ENCODE data around the gene SFXN3.

DNA sequence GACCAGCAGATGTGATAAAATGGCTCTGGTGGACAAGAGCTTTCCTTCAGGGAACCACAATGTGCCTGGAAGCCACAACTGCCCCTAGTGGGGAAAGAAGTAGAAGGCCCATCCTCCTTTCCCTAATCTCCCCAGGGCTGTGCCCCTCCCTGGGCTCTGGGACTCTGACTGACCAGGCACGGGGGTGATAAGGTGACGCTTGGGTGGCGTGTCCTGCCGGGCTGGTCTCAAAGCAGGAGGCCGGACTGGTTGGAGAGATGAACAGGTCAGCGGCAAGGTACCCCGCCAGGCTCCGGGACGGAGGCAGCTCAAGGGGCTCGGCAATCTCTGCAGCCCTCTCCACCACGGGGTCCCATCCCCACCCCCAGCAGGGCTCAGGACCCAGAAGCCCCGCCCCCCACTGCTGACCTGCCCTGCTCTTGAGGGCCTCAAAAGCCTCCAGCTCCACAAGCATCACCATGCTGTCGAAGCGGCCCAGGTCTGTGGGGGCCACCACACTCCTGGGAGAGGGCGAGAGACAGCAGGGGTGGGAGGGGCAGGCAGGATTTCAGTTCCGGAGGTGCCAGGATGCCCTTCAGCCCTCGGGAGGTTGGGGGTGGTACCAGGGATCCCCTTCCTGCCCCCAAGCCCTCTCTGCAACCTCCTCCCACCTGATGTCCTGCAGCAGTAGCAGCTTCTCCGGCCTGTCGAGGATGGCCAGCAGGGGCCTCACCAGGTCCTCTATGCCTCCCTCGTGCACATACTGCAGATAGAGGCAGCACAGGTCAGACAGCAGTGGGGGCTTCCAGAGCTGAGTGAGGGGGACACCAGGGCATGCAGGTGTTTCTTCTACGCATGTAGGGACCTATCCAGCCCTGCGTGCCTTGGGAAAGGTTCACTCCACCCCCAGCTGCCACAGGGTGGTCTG is 19.3 kb upstream of the SFXN3 start:
- TF ChIP-seq, protein P1, sequence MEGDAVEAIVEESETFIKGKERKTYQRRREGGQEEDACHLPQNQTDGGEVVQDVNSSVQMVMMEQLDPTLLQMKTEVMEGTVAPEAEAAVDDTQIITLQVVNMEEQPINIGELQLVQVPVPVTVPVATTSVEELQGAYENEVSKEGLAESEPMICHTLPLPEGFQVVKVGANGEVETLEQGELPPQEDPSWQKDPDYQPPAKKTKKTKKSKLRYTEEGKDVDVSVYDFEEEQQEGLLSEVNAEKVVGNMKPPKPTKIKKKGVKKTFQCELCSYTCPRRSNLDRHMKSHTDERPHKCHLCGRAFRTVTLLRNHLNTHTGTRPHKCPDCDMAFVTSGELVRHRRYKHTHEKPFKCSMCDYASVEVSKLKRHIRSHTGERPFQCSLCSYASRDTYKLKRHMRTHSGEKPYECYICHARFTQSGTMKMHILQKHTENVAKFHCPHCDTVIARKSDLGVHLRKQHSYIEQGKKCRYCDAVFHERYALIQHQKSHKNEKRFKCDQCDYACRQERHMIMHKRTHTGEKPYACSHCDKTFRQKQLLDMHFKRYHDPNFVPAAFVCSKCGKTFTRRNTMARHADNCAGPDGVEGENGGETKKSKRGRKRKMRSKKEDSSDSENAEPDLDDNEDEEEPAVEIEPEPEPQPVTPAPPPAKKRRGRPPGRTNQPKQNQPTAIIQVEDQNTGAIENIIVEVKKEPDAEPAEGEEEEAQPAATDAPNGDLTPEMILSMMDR (IDR thresholded peaks at IDR 0.05; ENCODE audit: low read length): no peak
- no peak for TF ChIP-seq EZH2 (IDR thresholded peaks at IDR 0.05; ENCODE audit: borderline replicate concordance, low read length)

Measured in OCI-LY1 (cell line).